GM19240 (cell line): ENCODE measurements around the gene NLK.
"Not testable (repeated sequence)": the region's sequence is repeated elsewhere in the genome, so short reads cannot be mapped to it uniquely, and the experiment has no call there.

Source experiments
- DNase-seq: peaks from one replicate; pipeline ENCODE4 v3.0.0; 2011; ENCODE audit warnings: low spot score; ENCODE audit not compliant: insufficient read length

NLK gene

GRCh38 chr17:28230607-28231006 is 188.1 kb downstream of the NLK start:
- not testable (repeated sequence) for DNase-seq

- not testable (repeated sequence) for DNase-seq
Measured at GRCh38 chr17:28231624-28232023, 189.1 kb downstream of the NLK start.

DNA sequence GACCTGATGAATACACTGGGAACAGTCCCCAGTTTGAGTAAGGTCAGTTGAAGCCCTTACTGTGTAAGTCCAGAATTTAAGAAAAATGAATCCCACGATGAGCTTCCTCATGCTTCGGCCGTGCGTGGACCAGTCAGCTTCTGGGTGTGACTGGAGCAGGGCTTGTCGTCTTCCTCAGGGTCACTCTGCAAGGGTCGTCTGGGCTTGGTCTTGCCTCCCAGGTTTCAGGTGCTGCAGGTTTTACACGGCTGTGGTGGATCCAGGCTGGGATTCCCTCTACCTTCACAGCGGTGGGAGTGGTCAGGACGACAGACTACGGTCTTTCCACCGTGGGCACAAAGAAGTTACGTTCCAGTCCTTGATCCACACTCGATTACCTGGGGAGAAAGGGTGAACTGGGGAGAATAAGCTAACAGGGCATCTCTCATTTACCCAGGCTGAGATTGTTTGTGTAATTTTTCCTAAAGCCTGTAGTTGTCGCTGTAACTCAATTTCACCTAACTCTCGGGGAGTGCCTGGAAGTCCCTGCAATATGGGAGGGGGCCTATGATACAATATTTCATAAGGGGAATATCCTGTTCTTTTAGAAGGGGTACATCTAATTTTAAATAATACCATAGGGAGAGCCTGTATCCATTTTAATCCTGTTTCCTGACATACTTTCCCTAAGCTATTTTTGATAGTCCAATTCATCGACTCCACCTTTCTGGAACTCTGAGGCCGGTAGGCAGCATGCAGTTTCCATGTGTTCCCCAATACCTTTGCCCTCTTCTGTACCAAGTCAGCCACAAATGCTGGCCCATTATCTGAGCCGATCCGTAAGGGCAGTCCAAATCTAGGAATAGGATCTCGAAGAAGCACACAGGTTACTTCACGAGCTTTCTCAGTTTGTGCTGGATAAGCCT is 190.7 kb downstream of the NLK start:
- not testable (repeated sequence) for DNase-seq

GRCh38 chr17:28233872-28234856 is 191.7 kb downstream of the NLK start:
- DNase-seq, result not testable (repeated sequence)

- DNase-seq, result not testable (repeated sequence)
Measured at GRCh38 chr17:28235066-28235700, 192.7 kb downstream of the NLK start.

DNA sequence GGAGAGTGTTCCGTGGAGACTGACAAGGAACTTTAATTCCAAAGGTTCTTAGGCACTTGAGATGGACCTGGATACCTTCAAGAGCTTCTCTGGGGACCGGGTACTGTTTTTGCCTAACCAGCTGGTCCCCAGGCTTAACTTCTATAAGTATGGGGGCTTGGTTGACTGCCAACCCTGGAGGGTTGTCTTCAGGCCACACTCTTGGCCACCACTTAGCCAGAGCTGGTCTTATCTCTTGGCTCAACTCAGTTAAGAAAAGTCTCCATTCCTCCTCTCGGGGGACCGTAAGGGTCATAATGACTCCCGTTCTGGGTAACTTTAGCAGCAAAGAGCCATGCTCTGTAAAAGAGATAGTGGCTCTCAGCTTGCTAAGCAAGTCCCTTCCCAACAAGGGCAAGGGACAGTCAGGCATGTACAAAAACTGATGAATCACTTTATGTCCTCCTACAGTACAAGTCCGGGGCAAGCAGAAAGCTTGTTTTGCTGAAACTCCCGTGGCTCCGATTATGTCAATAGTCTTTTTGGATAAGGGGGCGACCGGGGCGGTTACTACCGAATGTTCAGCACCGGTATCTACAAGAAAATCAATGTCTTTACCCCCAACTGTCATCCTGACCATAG is 193.7 kb downstream of the NLK start:
- DNase-seq, result not testable (repeated sequence)

DNA sequence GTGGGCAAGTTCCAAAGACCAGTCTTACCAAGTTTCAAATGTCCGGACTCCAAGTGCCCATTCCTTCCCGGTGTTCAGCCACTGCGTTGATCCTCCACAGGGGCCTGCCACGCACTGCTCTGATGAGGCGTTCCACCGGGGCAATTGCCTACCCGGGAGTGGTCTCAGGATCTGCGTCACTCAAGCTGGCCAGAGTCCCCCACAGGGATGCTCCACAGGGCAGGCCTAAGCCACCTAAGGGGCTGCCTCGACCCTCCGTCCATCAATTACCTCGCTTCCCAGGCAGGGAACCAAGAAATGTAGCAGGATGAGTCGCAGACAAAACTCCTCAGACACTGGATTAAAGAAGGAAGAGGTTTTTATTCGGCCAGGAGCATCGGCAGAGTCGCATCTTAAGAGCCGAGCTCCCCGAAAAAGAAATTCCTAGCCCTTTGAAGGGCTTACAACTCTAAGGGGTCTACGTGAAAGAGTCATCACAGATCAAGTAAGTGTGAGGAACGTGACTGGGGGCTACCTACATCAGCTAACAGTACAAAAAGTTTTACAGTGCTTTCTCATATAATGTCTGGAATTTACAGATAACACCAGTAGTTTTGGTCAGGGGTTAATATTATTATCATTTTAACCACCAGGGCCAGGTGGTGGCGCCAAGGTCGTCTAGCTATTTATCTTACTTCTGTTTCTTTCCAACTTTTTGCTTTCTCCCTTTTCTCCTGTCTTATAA is 196.2 kb downstream of the NLK start:
- not testable (repeated sequence) for DNase-seq

- no peak for DNase-seq
Measured at GRCh38 chr17:28239271-28239624, 196.8 kb downstream of the NLK start.

- no peak for DNase-seq
Measured at GRCh38 chr17:28240688-28241340, 198.3 kb downstream of the NLK start.

DNA sequence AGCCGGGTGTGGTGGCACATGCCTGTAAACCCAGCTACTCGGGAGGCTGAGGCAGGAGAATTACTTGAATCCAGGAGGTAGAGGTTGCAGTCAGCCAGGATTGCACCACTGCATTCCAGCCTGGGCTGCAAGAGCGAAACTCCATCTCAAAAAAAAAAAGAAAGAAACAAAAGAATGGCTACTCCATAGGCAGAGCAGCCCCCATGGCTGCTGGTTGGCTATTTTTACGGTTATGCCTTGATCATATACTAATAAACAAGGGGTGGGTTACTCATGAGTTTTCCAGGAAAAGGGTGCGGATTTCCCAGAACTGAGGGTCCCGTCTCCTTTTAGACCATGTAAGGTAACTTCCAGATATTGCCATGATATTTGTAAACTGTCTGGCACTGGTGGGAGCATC is 200.3 kb downstream of the NLK start:
- no peak for DNase-seq

- DNase-seq, result not testable (repeated sequence)
Measured at GRCh38 chr17:28243268-28243667, 200.8 kb downstream of the NLK start.

GRCh38 chr17:28244446-28244845 is 202.0 kb downstream of the NLK start:
- no peak for DNase-seq
